GM10847 (cell line): ENCODE results near the gene OPCML.

ENCODE experiments used
- POLR2A ChIP-seq: IDR thresholded peaks from 2 replicates; pipeline ENCODE4 v1.6.1; 2011; ENCODE audit not compliant: insufficient read length; ENCODE audit errors: extremely low read depth

OPCML gene

DNA sequence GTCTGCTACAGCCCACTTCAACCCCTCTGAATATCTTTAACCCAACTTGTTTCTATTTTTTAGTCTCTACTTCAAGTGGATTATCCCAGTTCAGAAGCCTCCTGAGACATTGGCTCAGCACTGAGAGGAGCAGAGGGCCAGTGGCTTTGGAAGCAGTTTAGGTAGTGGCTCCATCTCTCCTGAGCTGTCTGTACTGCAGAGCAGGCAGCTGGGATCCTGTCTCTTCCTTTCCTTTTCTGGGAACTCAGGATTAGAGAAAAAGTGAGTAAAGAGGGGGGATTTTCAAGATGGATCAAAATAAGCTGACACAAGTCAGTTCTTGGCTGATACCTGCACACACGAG lies 512.0 kb downstream of the OPCML start:
- no peak for TF ChIP-seq POLR2A

DNA sequence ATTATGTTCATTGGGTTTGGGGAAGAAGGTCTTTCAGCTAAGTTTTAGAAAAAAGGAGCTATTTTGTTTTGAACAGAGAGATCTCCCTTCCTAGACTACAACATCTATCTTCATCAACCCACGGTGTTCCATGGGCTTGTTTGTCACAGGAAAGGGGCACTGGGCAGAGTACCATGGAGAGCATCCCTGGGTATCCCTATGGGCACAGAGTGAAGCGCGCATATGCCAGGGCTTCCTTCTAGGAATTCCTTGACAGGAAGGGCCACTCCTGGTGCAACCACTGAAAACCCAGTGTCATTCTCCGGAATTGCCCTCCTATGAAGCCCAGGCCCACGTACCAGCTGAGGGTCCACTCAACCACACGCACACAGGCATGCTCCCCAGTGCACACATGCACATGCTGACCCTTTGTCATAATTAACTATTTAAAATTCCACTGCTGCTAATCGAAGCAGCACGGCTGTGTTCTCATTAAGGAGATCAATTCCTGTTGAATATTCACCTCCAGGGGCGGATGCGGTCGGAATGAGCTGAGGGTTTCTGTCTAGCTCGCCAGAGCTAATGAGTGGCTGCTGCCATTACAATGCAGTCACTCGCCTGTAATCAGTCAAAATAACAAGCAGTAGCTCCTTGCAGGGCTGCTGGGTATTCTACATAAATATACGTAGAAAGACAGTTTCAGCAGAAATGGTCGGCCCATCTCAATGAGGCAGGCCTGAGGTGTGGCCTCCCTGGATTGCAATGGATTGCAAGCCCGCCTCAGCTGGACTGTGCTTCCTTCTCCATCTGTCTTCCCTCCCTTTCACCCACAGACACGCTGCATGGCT lies 512.5 kb downstream of the OPCML start:
- no peak for TF ChIP-seq POLR2A

DNA sequence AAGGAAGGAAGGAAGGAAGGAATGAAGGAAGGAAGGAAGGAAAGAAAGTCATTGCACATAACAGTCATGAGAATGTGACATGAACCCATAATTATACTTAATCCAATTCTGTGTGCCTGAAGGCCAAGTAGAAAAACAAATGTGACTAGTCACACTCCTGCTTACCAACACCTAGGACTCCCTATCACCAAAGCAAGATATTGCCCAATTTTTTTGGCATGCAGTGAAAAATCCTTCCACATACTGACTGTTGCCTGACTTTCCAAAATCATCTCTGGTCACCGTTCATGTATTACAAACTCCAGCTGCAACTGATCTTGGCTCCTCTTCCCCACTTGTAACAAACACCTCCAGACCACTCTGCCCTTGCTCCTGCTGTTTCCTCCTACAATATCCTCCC lies 516.8 kb downstream of the OPCML start:
- no peak for TF ChIP-seq POLR2A

DNA sequence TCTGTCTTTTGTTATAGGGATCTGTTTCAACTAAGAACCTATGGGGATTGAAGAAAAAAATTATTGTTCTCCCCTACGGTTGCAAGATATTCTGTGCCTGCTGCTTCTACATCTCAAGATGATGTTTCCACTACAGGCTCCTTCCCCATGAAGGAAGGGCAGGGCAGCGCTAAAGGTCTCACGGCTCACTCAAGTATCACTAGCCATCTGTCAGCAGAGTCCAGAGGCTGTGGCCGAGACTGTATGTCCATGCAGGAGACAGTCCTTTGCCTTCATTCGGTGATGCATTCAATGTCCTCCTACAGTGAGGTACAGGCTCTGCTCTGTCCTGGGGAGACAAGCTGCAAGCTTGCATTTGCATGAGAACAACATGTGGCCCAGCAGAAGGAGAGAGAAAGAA lies 518.0 kb downstream of the OPCML start:
- no peak for TF ChIP-seq POLR2A

DNA sequence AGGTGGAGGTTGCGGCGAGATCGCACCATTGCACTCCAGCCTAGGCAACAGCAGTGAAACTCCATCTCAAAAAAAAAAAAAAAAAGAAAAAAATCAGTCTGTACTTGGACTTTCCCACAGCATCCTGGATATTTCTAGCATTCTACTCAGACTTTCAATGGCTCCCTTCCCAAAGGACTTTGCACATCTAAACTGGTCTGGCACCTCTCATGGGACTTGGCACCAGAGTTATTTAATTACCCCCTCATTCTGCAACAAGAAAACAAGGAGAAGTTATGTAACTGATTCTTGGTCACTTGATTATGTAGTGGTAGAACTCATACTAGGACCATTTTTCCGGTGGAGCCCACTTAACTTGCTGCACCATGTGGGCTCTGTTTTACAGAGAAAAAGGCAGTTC lies 519.5 kb downstream of the OPCML start:
- TF ChIP-seq POLR2A: no peak

DNA sequence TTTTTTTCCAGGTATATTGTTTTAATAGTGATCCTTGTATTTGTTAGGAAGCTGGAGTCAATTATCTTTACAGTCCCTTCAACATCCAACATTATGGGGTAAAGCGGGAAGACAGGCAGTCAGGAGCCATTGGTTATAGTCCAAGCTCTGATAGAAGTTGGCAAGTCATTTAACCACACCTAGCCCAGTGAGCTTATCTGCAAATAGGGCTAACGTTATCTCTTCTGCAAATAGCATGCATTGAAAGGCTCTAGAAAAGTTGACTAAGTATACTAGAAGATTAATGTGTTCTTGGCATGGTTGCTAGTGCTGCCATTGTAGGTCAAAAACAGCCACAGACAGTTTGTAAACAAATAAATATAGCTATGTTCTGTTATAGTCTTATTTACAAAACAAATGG lies 520.7 kb downstream of the OPCML start:
- no peak for TF ChIP-seq POLR2A

DNA sequence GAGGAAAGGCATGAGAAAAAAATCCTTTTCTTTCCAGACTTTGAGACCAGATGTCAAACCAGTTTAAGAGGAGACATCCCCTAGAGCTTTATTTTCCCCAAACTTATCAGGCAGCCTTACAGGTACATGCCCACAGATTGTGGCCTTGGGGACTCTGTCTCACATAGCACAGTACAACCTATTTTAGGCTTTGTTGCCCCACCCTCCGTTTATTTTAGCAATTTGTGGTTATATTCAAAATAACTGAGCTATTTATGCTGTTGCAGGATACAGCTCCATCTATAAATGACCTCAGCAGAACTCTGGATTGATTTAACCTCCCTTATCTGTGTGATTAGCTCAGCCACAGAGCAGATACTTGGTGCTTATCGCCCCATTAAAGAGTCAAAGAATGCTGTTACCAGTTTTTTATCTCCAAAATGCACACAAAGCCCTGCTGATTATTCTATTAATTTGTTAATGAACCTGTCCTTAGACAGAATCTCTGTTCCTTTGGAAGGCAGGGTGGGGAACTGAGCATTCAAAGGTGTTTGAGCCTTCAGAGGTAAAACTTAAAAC lies 525.2 kb downstream of the OPCML start:
- no peak for TF ChIP-seq POLR2A

DNA sequence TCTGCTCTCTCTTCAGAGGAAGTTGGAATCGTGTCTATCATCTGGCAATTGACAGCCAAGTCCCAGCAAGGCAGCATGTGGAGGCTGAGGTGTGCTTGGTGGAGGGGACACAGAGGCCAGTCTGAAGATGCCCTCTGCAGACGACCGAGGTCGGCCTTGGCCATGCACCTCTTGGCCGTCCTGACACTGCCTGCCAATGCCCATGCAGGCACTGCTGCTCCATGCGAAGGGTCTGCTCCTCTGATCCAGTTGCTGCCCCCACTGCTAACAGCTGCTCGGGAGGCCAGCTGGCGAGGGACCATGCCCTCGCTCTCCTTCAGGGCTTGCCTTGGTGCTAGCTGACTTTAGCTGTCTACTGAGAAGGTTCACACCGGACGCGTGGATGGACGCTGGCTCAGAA lies 527.9 kb downstream of the OPCML start:
- no peak for TF ChIP-seq POLR2A

DNA sequence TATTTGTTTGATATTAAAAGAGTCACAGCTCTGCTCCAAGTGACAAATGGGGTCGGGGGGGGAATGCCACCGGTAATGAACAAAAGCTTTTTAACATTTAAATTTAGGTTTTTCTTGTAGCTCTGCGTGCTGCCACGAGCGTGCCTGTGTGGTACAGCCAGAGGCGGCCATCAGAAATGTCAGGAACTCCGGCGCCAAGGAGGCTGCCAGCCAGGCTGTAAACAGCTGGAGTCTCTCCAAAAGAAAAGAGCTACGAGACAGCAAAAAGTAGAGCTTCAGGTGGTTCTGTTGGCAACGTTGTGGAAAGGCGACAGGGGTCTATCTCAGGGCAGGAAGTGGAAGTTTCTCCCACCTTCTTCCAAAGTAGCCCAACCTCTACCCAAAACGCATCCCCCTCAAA lies 532.8 kb downstream of the OPCML start:
- TF ChIP-seq POLR2A: no peak

DNA sequence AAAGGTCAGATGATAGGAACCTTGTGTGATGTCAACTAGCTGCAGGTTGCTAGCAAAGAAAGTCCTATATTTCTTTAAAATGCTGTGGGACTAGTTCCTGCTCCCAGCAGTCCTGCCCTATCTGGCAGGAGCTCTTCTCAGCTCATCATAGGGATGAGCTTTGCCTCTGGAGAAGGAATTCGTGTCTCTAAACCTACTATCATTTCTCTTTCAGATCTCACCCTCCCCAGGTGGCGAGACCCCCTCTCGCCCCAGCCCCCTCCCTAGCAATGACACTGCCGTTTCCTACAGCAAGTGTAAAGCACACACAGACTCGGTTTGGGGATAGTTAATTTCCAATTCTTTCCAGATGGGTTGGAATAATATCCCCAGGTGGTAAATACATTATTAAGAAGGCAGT lies 533.3 kb downstream of the OPCML start:
- no peak for TF ChIP-seq POLR2A

DNA sequence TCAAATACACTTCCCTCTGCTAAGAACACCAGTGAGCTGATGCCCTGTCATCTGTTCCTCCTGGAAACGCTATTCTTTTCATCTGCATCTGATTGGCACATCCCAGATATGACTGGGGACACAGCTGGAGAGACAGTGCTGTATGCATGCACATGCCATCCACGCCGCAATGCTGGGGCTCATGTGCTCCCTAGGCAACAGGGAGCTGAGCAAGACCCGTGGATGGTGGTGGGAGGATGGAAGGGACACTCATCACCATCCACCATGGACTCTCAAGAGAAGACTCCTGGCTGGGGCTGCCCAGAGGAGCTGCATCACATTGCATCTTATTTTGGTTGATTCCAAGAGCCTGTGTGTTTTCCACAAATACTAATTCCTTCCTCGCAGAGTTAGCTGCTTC lies 534.9 kb downstream of the OPCML start:
- no peak for TF ChIP-seq POLR2A

DNA sequence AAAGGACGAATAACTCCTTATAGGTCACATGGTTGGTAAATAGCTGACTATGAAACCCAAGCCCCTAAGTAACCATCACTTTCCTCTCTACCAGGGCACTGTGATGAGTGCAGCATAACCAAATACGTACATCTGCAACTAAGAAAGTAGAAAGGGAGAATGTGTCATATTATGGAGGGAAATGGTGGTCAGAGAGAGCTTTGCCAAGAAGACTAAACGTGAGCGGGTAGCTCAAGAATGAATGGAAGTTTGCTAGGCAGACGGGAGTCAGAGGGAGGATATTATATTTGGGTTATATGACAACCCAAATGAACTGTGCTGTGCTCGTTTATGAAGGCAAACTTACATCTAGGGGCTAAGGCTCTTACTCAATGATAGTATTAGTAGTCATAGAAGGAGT lies 537.3 kb downstream of the OPCML start:
- TF ChIP-seq POLR2A: no peak

DNA sequence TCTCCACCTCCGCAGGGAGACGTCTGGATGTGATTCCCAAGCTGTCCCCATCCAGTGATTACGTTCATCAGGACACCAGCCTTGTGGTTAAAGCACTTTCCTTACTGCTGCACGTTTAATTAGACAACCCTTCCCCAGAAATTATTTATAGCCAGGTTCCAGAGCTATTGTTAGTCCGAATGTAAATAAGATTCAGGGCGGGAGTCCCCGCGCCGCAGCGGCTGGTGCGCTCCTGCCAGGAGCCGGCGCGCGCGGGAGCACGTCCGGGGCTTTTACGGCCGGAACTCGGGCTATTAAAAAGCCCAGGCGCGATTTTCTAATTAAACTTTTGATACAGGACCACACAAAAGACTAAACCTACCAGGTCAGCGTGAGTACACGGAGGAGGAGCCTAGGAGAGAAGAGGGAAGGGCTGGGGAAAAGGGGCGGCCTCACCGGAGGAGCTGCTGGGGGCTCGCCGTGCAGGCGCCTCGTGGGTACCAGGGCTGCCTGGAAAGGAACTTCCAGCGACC lies 538.3 kb downstream of the OPCML start:
- TF ChIP-seq POLR2A: no peak

DNA sequence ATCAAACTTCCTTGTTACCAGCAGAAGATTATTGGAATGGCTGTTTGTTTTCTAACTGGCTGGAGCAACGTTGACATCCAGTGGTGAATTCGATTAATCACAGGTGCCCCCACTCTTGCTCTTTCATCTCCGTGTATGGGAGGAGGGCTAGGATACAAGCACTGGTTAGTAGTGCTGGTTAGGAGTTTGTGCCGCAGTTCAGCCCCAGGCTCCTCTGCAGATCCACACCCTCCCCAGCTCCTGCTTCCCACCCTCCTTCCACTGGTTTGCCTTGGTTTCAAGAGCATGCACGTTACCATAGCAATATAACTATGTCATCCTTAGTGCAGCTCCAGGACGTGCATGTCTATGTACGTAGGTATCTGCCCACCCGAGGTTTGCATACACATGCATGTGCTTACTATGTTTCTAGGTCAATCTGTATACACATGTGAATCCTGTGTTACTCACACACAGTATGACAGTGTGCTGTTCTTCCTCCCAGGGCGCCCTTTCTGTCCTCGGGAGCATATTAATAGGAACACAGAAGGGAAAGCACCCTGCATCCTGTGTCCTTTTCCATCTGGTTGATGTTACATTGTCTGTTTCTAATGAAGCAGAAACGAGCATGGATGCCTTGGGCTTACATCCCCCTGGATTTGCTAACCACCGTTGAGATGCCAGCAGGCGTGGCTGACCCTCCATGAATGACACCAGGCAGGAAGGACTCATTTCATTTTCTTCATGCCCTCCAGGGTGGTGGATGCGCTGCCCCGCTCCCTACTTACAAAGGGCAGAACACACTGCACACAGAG lies 539.3 kb downstream of the OPCML start:
- no peak for TF ChIP-seq POLR2A

DNA sequence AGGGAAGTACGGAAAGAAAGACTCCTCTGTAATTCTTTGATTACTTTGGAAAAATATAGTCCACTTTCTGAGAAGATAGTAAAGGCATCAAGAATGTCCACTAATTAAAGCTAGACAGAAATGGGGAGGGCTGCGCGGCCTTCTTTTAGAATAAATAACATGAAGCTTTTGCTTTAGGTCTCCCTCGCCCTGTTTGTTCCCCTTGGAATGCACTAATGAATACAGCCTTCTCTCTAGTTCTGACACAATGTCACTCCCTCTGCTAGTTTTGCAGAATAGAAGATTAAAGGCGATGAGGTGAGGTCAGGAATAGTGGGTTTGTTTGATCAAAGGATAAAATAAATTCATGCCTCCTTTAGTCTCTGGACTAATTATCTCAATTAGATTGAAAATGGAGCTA lies 543.9 kb downstream of the OPCML start:
- TF ChIP-seq POLR2A: no peak

DNA sequence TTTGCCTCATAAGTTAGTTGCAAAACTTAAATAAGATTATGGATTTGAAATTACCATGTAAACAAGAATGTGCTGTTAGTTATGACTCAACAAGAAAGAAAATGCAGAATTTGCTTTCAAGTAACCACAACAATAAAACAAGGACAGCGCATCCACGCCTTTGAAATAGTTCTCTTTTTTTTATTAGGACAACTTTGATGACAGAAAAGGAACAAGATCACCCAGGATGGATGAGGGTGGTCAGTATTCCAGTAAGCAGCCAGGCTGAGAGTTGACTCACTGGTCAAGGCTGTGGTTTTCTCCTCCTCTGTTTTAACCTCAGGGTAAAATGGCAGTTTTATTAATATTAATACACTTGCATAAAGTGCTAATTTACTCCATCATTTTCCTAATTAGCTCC lies 544.4 kb downstream of the OPCML start:
- TF ChIP-seq POLR2A: no peak
